Thoracic aorta (tissue), 2 donors: ENCODE measurements around the gene STAG3. TPM values are rescaled to one million over a fixed set of nuclear protein-coding genes. Genes with fewer than 3 reads are reported as not detected.

Experiments used
- ATAC-seq: fragments of 150-250 bp; one replicate; pipeline ENCODE4 v1.8.0; 2017; ENCODE audit warnings: low read depth; ENCODE audit not compliant: insufficient number of reproducible peaks, low FRiP score
- DNase-seq: peaks from one replicate; pipeline ENCODE4 v3.0.0-alpha.2; 2020; ENCODE audit warnings: low spot score
- H3K27ac ChIP-seq, 2 donors: fragments of 200-600 bp; sonication (generic); 1 replicate in 1 of 2; 2 replicates in 1 of 2; pipeline ENCODE4 v1.5.1; 2016; ENCODE audit warnings: mild to moderate bottlenecking in 2 of 2, moderate library complexity in 2 of 2
- H3K27me3 ChIP-seq: fragments of 200-600 bp; sonication (generic); replicated peaks from 2 replicates; pipeline ENCODE4 v1.6.0; 2016; ENCODE audit warnings: mild to moderate bottlenecking; ENCODE audit not compliant: insufficient read depth
- H3K36me3 ChIP-seq: fragments of 200-600 bp; sonication (generic); one replicate; pipeline ENCODE4 v1.5.1; 2016
- H3K4me1 ChIP-seq, 2 donors: fragments of 200-600 bp; sonication (generic); 1 replicate in 1 of 2; 2 replicates in 1 of 2; pipeline versions ENCODE4 v1.5.1 to v1.6.0; 2016; ENCODE audit warnings: low read depth in 2 of 2, mild to moderate bottlenecking in 1 of 2; ENCODE audit not compliant: control insufficient read depth in 1 of 2
- H3K4me3 ChIP-seq: fragments of 200-600 bp; sonication (generic); 2 replicates; pipeline ENCODE4 v1.5.1; 2016; ENCODE audit warnings: mild to moderate bottlenecking
- H3K9me3 ChIP-seq: fragments of 200-600 bp; sonication (generic); 2 replicates; pipeline ENCODE4 v1.5.1; 2016
- total RNA-seq, 2 donors: library from RNA; depleted of rRNA; stranded (reverse); fragments of >200 nt; gene quantifications; one replicate each; pipeline versions ENCODE4 v1.1.0 to v1.2.3, GENCODE V29; 2016
- TF ChIP-seq, protein P1 (sequence below): fragments of 200-600 bp; sonication (generic); IDR thresholded peaks from one replicate; pipeline ENCODE4 v1.5.1; 2019; ENCODE audit warnings: antibody characterized with exemption

The STAG3 gene
- total RNA-seq, 2 donors from 2014 or later = 0.56 to 0.95 TPM

DNA sequence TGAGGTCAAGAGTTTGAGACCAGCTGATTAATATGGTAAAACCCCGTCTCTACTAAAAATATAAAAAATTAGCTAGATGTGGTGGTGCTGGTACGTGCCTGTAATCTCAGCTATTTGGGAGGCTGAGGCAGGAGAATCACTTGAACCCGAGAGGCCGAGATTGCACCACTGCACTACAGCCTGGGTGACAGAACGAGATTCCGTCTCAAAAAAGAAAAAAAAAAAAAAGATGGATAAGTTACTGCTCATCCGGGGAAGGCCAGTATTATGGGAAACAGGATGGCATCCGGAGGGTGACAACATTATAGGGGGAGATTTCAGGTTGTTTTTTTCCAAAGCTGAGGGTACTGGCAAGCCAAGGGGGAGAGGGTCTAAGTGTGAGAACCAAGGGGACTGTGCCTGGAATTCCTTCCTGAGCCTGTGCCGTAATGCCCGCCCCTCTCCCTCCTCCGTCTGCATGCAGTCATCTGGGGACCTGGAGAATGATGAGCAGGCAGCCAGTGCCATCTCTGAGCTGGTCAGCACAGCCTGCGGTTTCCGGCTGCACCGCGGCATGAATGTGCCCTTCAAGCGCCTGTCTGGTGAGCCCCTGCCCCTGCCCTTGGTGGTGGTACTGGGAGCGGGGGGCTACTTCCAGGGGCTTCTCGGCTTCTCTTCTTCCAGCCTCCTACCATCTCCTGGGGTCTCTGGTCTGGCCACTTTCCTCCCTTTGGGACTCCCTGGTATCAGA is 24.6 kb upstream of the STAG3 start:
- Histone ChIP-seq H3K27me3 (no peaks in the 10 kb centered on the region), H3K27ac (no peak overlapping the region), H3K4me1 (peaks cover 20 to 26% of the 10 kb centered on the region in 2 donors), H3K9me3 (no peaks in the 10 kb centered on the region), H3K36me3 (peaks cover 25% of the 10 kb centered on the region), H3K4me3 (no peak overlapping the region)
- DNase-seq = no peak
- ATAC-seq = no peak
- TF ChIP-seq, protein P1, sequence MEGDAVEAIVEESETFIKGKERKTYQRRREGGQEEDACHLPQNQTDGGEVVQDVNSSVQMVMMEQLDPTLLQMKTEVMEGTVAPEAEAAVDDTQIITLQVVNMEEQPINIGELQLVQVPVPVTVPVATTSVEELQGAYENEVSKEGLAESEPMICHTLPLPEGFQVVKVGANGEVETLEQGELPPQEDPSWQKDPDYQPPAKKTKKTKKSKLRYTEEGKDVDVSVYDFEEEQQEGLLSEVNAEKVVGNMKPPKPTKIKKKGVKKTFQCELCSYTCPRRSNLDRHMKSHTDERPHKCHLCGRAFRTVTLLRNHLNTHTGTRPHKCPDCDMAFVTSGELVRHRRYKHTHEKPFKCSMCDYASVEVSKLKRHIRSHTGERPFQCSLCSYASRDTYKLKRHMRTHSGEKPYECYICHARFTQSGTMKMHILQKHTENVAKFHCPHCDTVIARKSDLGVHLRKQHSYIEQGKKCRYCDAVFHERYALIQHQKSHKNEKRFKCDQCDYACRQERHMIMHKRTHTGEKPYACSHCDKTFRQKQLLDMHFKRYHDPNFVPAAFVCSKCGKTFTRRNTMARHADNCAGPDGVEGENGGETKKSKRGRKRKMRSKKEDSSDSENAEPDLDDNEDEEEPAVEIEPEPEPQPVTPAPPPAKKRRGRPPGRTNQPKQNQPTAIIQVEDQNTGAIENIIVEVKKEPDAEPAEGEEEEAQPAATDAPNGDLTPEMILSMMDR = no peak

DNA sequence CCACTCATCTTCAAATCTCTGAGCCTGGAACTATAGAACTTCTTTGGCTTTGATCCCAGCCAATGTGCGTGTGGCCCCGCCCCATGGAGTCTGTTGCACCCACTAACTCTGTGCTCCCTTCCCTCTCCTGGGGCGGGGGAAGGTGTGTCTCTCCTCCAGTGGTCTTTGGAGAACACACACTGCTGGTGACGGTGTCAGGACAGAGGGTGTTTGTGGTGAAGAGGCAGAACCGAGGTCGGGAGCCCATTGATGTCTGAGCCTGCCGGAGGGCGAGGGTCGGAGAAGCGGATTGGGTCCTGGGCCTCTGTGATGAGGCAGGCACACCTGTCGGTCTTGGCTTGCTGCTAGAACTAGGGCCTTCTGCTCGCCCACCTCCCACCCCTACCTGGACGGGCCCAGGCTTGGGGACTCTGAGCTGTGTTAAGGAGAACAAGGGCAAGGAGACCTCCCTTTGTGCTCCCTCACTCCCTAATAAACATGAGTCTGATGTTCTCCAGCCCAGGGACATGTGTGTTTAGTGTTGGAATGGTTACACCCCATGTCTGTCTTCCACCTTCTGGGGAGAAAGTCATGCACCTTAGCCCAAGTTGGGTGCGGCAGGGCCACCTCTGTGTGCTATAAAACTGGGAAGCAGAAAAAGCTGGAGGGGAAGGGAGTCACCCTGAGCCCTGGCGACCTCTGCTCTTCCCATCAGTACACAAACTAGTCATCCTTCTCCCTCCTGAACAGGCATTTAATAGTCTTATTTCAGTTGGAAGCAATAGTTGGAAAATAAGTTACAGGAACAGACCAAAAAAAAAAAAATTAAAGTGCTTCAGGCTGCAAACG is 23.8 kb upstream of the STAG3 start:
- Histone ChIP-seq H3K27me3 (no peaks in the 10 kb centered on the region), H3K9me3 (no peaks in the 10 kb centered on the region), H3K27ac (no peak overlapping the region), H3K4me3 (no peak overlapping the region), H3K4me1 (peaks cover 22 to 28% of the 10 kb centered on the region in 2 donors), H3K36me3 (peaks cover 25% of the 10 kb centered on the region)
- TF ChIP-seq, protein P1 = no peak
- ATAC-seq = no peak
- DNase-seq = no peak

DNA sequence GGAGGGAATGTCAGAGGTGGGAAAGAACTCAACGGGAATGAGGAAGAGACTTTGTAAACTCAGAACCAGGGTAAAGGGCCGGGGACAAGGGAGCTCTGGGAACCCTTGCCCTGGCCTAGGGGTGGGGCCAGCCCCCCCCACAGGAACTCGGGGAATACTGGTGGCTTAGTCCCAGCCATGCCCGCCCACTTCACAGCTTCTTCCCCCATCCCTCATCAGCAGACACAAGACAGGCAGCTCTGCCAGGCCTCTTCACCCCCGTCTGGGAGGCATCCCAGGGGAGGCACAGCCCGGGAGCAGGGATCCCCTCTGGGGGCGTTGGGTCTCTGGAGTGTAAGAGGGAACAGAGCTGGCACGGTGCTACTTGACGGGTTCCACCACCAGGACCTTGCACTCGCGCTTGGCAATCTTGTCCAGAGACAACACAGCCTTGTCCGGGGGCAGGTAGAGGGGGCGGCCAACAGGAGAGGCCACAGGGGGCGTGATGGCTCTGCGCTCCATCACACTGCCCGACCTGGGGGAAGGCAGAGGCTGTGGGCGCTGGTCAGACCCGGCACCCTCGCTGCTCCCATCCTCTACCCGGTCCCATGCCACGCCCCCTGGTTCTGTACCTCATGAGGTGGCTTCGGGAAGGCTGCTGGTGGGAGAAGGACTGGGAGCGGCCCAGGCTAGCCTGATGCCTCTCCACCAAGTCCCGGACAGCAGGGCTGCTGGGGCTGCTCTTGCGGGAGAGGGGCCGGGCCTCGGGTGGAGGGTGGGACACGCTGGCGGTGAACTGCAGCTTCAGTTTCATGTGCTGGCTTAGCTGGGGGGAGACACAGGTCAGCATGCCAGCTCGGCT is 22.8 kb upstream of the STAG3 start:
- ATAC-seq = no peak
- H3K9me3 ChIP-seq = no peaks in the 10 kb centered on the region
- peaks cover 19 to 24% of the 10 kb centered on the region in 2 donors for H3K4me1 ChIP-seq
- DNase-seq = no peak
- peaks cover 25% of the 10 kb centered on the region for H3K36me3 ChIP-seq
- TF ChIP-seq, protein P1 = no peak
- no peak overlapping the region for H3K27ac ChIP-seq
- H3K27me3 ChIP-seq = no peaks in the 10 kb centered on the region
- no peak overlapping the region for H3K4me3 ChIP-seq

DNA sequence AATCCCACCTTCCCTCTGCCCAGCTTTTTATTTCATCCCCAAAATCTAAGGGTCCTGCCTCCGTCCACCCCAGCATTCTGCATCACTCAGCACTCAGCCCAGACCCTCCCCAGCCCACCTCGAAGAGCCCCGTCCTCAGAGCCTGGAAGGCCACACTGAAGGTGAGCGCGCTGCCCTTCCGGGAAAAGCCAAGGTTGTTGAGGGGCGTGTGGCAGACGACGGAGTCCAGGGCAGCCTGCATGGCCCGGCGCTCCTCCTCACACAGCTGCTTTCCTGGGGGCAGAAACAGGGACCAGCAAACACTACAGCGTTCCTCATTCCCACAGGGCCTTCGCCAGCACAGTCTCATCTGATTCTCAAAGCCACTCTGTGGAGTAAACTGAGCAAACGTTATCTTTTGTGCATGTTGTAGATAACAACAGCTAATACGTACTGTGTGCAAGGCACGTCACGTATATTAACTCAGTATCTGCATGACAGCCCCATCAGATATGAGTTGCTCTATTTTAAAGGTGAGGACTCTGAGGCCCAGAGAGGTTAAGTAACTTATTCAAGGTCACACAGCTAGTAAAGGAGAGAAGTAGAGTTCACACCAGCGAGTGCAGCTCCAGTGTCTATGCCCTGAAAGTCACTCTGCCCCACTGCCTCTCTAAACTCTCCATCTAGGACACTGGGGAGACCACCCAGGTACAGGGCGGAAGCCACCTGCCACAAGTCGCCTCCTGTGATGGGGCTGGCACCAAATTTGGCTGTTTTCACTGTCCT is 22.0 kb upstream of the STAG3 start:
- Histone ChIP-seq H3K9me3 (no peaks in the 10 kb centered on the region), H3K27me3 (no peaks in the 10 kb centered on the region), H3K4me1 (peaks cover 17 to 19% of the 10 kb centered on the region in 2 donors), H3K27ac (no peak overlapping the region), H3K36me3 (peaks cover 25% of the 10 kb centered on the region), H3K4me3 (no peak overlapping the region)
- DNase-seq = no peak
- TF ChIP-seq, protein P1 = no peak
- no peak for ATAC-seq
